ENCODE data around the gene ARFGAP1. TPM values are rescaled to one million over a fixed set of nuclear protein-coding genes. Genes with fewer than 3 reads are reported as not detected.

Gene ARFGAP1
- total and polyA plus RNA-seq, 2 of the 8 experiments (the other 6 are each of a cell fraction or from before 2014, with no cell fraction given) = 93.7 to 100 TPM

DNA sequence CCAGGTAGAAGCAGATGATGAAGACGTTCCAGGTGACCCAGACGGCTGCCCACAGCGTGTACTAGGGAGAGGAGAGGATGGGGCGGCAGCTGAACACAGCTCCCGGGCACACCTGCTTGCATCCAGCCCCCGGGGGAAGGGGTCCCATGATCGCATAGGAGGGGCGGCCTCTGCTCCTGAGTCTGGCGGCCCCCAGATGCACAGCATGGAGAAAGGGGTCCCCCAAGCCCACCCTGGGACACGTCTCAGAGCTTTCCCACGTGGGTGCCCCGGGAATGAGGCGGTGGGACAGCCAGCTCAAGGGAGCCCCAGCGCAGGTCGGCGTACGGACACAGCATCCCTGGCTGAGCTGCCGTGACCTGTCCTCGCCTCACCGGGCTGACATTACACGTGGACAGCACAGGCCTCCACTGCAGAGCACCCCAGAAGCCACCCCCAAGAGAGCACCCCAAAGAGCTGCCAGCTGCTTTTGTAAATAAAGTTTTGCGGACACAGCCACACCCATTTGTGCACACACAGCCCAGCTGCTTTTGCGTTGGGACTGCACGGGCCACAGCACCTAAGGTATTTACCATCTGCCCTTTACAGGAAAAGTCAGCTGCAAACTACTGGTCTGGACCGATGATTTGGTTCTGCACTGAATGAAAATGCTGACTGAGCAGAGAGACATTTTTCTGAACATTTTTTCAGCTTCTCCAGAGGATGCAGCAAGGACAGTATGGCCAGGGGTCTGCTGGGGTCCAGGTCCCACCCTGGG is 23.6 kb upstream of the ARFGAP1 start:
- Histone ChIP-seq H4K8ac (ENCODE audit: extremely low read depth, insufficient read depth, low read length) (no peak overlapping the region), H2AK5ac (ENCODE audit: low read depth, low read length) (no peak overlapping the region), H3K79me2 (ENCODE audit: control insufficient read depth in 1 of 2, insufficient read depth in 2 of 2, low read length in 2 of 2) (no peaks in the 10 kb centered on the region), H3K9ac (replicated peaks in 1 of 4; ENCODE audit: extremely low read depth in 1 of 4, low read depth in 3 of 4, low read length in 3 of 4) (no peak overlapping the region), H3K4me1 (replicated peaks in 1 of 4; ENCODE audit: control insufficient read depth in 3 of 4, insufficient read depth in 4 of 4, low read length in 3 of 4) (peaks cover 0 to 23% (median 19%) of the 10 kb centered on the region in 4 experiments; a peak in 6 of 7 replicates), H2BK12ac (ENCODE audit: low read depth, low read length) (no peak overlapping the region), H2AFZ (ENCODE audit: low read length) (no peak overlapping the region), H4K20me1 (replicated peaks in 1 of 2; ENCODE audit: control insufficient read depth in 1 of 2, insufficient read depth in 2 of 2, low read length in 2 of 2) (no peaks in the 10 kb centered on the region), H3K23me2 (ENCODE audit: low read depth, low read length) (peaks cover 5% of the 10 kb centered on the region; the same call in 1 of the 2 replicates), H3K27ac (ENCODE audit: low read depth, low read length) (no peak overlapping the region), H2BK20ac (ENCODE audit: low read length) (no peak overlapping the region), H3K14ac (ENCODE audit: insufficient read length) (no peak overlapping the region), H3K36me3 (ENCODE audit: control insufficient read depth in 2 of 4, insufficient read depth in 4 of 4, low read length in 3 of 4) (no peaks in the 10 kb centered on the region), H2BK5ac (ENCODE audit: low read depth, low read length) (no peak overlapping the region), H4K91ac (replicated peaks; ENCODE audit: insufficient read length, low read length) (no peak overlapping the region), H2BK120ac (replicated peaks; ENCODE audit: low read depth, low read length) (no peak overlapping the region), H3K4ac (replicated peaks; ENCODE audit: insufficient read length, low read depth, low read length) (no peak overlapping the region), H3K4me2 (ENCODE audit: insufficient read depth in 1 of 2, low read depth in 2 of 2, low read length in 2 of 2) (no peak overlapping the region), H3K4me3 (ENCODE audit: extremely low read depth in 1 of 4, insufficient read depth in 2 of 4, low read depth in 3 of 4, low read length in 4 of 4) (no peak overlapping the region), H4K5ac (ENCODE audit: insufficient read length, low read depth, low read length) (no peak overlapping the region), H3K27me3 (replicated peaks in 1 of 4; ENCODE audit: control insufficient read depth in 3 of 4, extremely low read depth in 1 of 4, insufficient read depth in 3 of 4, low read length in 3 of 4) (peaks cover 3 to 23% (median 20%) of the 10 kb centered on the region in 4 experiments), H3K23ac (ENCODE audit: insufficient read length) (no peak overlapping the region), H3K79me1 (ENCODE audit: low read depth, low read length) (no peaks in the 10 kb centered on the region; the same call in 1 of the 2 replicates), H3K9me3 (ENCODE audit: insufficient read depth in 2 of 2, low read depth in 1 of 2, low read length in 1 of 2) (no peaks in the 10 kb centered on the region), H2BK15ac (ENCODE audit: low read length) (no peak overlapping the region), H3K18ac (ENCODE audit: extremely low read depth, low read length) (no peak overlapping the region), H3K56ac (replicated peaks; ENCODE audit: insufficient read length, low read depth, low read length) (no peak overlapping the region)
- FAIRE-seq (no peak), DNase-seq (ENCODE audit: low read depth in 1 of 2, low spot score in 2 of 2) (no peak)
- ChIA-PET POLR2A (ENCODE audit: partially characterized antibody) (interaction anchor here (0.6 to 1.5 kb wide), 3 partner anchors 14 to 63 kb away, joined by 3 to 5 read pairs (median 4); no protein-coding TSS in a partner anchor), CTCF (ENCODE audit: partially characterized antibody) (interaction anchor here (0.5 to 7.0 kb wide), 10 partner anchors 13 to 196 kb away, joined by 3 to 103 read pairs (median 3); partner anchors contain the start of gene BIRC7)
- TF ChIP-seq POLR2AphosphoS5 (IDR thresholded peaks at IDR 0.05; ENCODE audit: low read depth, low read length) (no peak), POLR2A (IDR thresholded peaks at IDR 0.05; ENCODE audit: control extremely low read depth in 1 of 2, low read depth in 2 of 2, low read length in 2 of 2) (no peak), EZH2 (IDR thresholded peaks at IDR 0.05; ENCODE audit: low read depth, low read length, severe bottlenecking) (no peak), CHD1 (IDR thresholded peaks at IDR 0.05; ENCODE audit: low read depth, low read length) (no peak), BACH1 (IDR thresholded peaks at IDR 0.05; ENCODE audit: low read length) (no peak), SAP30 (IDR thresholded peaks at IDR 0.05; ENCODE audit: insufficient read depth, insufficient replicate concordance, low read length) (no peak)
- WGBS, 2 experiments (ENCODE audit: extremely low coverage in 1 of 2, insufficient coverage in 1 of 2, insufficient read length in 1 of 2, insufficient replicate concordance in 2 of 2, low coverage in 1 of 2, low lambda C conversion rate in 2 of 2, missing lambda C conversion rate in 1 of 2) = 85% methylated on average over 25 of the region's 25 CpGs; no CpG with 5 or more reads in 1 of the 2 experiments
